OCI-LY7 (cell line): ENCODE results near the gene NME7.

ENCODE experiments used
- CTCF ChIP-seq: fragments of 200-600 bp; sonication (generic); conservative IDR thresholded peaks from 2 replicates; pipeline ENCODE4 v1.5.1; 2014; ENCODE audit warnings: mild to moderate bottlenecking, antibody characterized with exemption, low read length, moderate library complexity, mixed read lengths
- EZH2phosphoT487 ChIP-seq: fragments of 200-600 bp; sonication (generic); IDR thresholded peaks from 2 replicates; pipeline ENCODE4 v1.6.1; 2018; ENCODE audit warnings: low read depth, borderline replicate concordance, mild to moderate bottlenecking, mixed run types, antibody characterized with exemption, low read length, moderate library complexity, mixed read lengths

DNA sequence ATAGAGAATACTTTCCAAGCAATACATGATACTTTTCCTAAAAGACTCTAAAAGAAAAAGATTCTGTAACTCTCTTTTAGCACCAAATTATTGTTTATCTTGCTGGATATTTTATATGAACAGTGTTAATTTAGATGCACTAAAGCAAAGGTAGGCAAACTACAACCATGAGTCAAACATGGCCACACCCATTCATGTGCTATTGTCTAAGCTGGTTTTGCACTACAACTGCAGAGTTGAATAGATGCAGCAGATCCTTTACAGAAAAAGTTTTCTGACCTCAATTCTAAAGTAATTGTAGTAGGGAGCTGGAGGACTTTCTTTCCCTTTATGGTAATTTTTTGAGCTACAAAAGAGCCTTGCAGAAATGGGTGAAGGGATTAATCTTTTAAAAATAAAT lies 19.8 kb upstream of the NME7 start:
- no peak for TF ChIP-seq CTCF
- TF ChIP-seq EZH2phosphoT487: no peak
